ENCODE measurements around the gene JAKMIP2.

Gene JAKMIP2

GRCh38 chr5:147688656-147689356 lies 93.7 kb downstream of the JAKMIP2 start:
- TF ChIP-seq, protein P1, sequence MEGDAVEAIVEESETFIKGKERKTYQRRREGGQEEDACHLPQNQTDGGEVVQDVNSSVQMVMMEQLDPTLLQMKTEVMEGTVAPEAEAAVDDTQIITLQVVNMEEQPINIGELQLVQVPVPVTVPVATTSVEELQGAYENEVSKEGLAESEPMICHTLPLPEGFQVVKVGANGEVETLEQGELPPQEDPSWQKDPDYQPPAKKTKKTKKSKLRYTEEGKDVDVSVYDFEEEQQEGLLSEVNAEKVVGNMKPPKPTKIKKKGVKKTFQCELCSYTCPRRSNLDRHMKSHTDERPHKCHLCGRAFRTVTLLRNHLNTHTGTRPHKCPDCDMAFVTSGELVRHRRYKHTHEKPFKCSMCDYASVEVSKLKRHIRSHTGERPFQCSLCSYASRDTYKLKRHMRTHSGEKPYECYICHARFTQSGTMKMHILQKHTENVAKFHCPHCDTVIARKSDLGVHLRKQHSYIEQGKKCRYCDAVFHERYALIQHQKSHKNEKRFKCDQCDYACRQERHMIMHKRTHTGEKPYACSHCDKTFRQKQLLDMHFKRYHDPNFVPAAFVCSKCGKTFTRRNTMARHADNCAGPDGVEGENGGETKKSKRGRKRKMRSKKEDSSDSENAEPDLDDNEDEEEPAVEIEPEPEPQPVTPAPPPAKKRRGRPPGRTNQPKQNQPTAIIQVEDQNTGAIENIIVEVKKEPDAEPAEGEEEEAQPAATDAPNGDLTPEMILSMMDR (IDR thresholded peaks at IDR 0.05) = no peak
- no peak overlapping the region for H3K4me3 ChIP-seq
- no peak for DNase-seq (ENCODE audit: low spot score)
- no peak overlapping the region for H3K27ac ChIP-seq

DNA sequence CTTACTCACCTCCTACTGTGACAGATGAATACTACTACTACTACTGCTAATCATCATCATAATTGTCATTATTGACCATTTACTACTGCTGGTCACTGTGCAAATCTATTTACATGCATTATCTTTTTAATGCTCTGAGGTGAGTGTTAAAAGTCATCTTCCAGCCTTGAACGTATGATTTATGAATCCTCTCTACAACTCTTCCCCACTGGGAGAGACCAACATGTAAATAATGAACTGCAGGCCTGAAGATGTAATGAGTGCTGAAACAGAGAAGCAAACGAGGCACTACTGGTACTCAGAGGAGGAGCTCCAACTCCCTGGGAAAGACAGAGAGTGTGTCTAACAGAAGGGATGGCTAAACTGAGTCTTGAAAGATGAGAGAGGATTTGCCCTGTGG lies 95.4 kb downstream of the JAKMIP2 start:
- H3K4me3 ChIP-seq = no peak overlapping the region
- DNase-seq (ENCODE audit: low spot score) = no peak
- H3K27ac ChIP-seq = no peak overlapping the region
- TF ChIP-seq, protein P1 (IDR thresholded peaks at IDR 0.05) = no peak

DNA sequence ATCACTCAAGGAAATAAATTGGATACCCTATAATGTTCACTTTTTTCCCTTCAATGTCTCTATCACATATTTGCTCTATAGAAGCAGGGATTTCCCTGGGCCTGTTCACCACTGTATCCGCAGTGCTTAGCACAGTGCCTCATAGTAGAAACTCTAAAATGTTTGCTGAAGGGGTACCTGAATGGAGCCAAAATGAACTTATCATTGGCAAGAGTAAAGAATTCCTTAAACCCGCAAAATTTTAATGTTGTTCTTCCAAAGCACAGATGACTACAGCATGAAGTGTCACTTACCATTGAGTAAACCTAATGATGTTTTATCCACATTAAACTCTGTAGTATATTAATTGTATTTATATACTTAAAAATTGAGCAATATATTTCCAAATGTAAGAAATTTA lies 96.1 kb downstream of the JAKMIP2 start:
- Histone ChIP-seq H3K4me3 (no peak overlapping the region), H3K27ac (no peak overlapping the region)
- no peak for DNase-seq (ENCODE audit: low spot score)
- TF ChIP-seq, protein P1 (IDR thresholded peaks at IDR 0.05) = no peak

DNA sequence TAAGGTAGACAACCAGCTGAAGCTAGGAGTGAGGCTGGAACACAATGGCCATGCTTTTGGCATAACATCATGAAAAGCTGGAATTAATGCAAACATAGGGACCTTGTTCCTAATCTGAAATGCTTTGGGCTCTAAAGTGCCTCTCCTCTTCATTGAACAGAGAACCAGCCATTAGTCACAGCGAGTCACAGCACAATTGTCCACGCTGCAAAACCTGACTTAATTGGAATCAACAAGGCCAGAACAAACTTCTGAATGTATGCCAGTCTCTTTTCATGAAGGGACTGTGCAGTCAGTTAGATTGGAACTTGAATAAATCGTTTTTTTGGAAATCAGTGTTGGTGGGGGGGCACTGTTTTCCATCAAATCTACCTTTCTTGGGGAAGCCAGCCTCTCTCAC lies 96.5 kb downstream of the JAKMIP2 start:
- Histone ChIP-seq H3K27ac (no peak overlapping the region), H3K4me3 (no peak overlapping the region)
- TF ChIP-seq, protein P1 (IDR thresholded peaks at IDR 0.05) = no peak
- DNase-seq (ENCODE audit: low spot score) = no peak

- H3K27ac ChIP-seq = no peak overlapping the region
- TF ChIP-seq, protein P1 (IDR thresholded peaks at IDR 0.05) = no peak
- DNase-seq (ENCODE audit: low spot score) = no peak
- H3K4me3 ChIP-seq = no peak overlapping the region
These were observed 107.4 kb downstream of the JAKMIP2 start for GRCh38 chr5:147675168-147675567.

- no peak overlapping the region for H3K4me3 ChIP-seq
- no peak for DNase-seq (ENCODE audit: low spot score)
- no peak overlapping the region for H3K27ac ChIP-seq
- TF ChIP-seq, protein P1 (IDR thresholded peaks at IDR 0.05) = no peak
These were observed 108.1 kb downstream of the JAKMIP2 start for GRCh38 chr5:147674411-147674810.

DNA sequence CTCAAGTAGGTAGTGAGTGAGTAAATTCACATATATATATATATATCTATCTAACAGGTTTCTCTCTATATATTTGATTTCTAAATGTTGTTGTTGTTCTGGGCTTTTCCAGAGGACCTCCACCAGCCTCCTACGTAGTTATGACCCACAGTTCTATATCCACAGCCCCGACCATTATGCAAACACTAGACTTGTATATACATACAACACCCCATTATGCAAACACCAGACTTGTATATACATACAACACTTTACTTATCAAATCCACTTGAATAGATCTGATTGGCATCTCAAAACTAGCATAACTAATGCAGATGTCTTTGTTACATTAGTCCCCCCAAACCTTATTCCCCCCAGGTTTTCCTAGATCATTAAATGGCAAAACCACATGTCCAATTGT lies 108.7 kb downstream of the JAKMIP2 start:
- no peak for DNase-seq (ENCODE audit: low spot score)
- H3K4me3 ChIP-seq = no peak overlapping the region
- TF ChIP-seq, protein P1 (IDR thresholded peaks at IDR 0.05) = no peak
- no peak overlapping the region for H3K27ac ChIP-seq
